HG03469 (cell line): ENCODE results near the gene GNG12.
"Not testable (repeated sequence)": the region's sequence is repeated elsewhere in the genome, so short reads cannot be mapped to it uniquely, and the experiment has no call there.

Experiments used
- ATAC-seq: cut with Tn5 transposase; IDR thresholded peaks from one replicate; pipeline ENCODE4 v1.9.1; 2021; ENCODE audit warnings: mild to moderate bottlenecking, moderate library complexity, moderate number of reproducible peaks; ENCODE audit not compliant: unreplicated experiment

The GNG12 gene

GRCh38 chr1:67735806-67736627, 97.2 kb downstream of the GNG12 start:
- ATAC-seq, result peak; percentile 95

GRCh38 chr1:67735206-67735605, 98.1 kb downstream of the GNG12 start:
- ATAC-seq, result no peak

GRCh38 chr1:67734323-67734690, 99.0 kb downstream of the GNG12 start:
- no peak for ATAC-seq

GRCh38 chr1:67733681-67734322, 99.5 kb downstream of the GNG12 start:
- no peak for ATAC-seq

- ATAC-seq, result peak; percentile 29
Observed at GRCh38 chr1:67732750-67733151, 100.5 kb downstream of the GNG12 start.

- no peak for ATAC-seq
Observed at GRCh38 chr1:67731322-67731721, 101.9 kb downstream of the GNG12 start.

- not testable (repeated sequence) for ATAC-seq
Observed at GRCh38 chr1:67730312-67730711, 103.0 kb downstream of the GNG12 start.

GRCh38 chr1:67729872-67730271, 103.4 kb downstream of the GNG12 start:
- ATAC-seq, result no peak

- no peak for ATAC-seq
Observed at GRCh38 chr1:67726224-67726623, 107.0 kb downstream of the GNG12 start.

GRCh38 chr1:67724928-67725560, 108.2 kb downstream of the GNG12 start:
- ATAC-seq, result no peak

- peak; percentile 63 for ATAC-seq
Observed at GRCh38 chr1:67723620-67724019, 109.6 kb downstream of the GNG12 start.

- no peak for ATAC-seq
Observed at GRCh38 chr1:67723126-67723525, 110.1 kb downstream of the GNG12 start.

GRCh38 chr1:67722292-67722944, 110.8 kb downstream of the GNG12 start:
- ATAC-seq, result no peak

- ATAC-seq, result no peak
Observed at GRCh38 chr1:67721650-67722291, 111.5 kb downstream of the GNG12 start.

- ATAC-seq, result no peak
Observed at GRCh38 chr1:67721112-67721511, 112.2 kb downstream of the GNG12 start.

- no peak for ATAC-seq
Observed at GRCh38 chr1:67719329-67720196, 113.7 kb downstream of the GNG12 start.

- no peak for ATAC-seq
Observed at GRCh38 chr1:67717876-67718275, 115.4 kb downstream of the GNG12 start.

- no peak for ATAC-seq
Observed at GRCh38 chr1:67716800-67717199, 116.5 kb downstream of the GNG12 start.

- ATAC-seq, result no peak
Observed at GRCh38 chr1:67715819-67716218, 117.4 kb downstream of the GNG12 start.
